Kidney capillary endothelial cell (primary cell): ENCODE measurements around the gene RLBP1.
A peak's percentile ranks its signal among the peaks of the same experiment; 100 is the strongest.

Experiments used
- DNase-seq: peaks from one replicate; pipeline ENCODE4 v3.0.0-alpha.2; 2018; ENCODE audit warnings: low spot score

RLBP1 gene

DNA sequence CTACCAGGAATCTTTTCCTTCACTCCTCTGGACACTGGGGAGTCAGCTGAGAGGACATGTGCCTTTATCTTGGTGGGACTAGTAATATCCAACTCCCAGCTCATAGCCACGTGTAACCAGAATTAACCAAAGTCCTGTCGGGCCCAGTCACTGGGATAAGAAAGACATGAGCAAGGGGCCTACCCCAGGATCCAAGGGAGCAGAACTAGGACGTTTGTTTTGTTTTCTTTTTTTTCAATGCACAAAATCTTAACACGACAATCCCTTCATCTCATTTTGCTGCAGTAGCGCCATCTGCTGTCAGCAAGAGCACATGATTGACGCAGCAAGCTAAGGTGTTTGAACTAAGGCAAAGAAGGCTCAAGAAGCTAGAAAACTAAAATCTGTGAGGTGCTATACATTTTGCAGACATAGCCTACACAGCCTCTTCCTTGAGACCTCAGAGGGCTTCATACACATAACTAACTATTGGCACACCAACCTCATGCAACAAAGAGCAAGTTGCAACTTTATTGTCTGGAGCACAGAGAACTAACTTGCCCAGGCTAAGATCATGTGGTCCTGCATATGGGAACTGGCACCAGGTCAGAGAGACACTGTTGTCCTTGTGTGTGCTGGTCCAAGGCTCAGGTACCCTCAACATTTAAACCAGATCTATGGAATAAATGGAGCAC lies 43.6 kb downstream of the RLBP1 start:
- DNase-seq: peak; percentile 63

DNA sequence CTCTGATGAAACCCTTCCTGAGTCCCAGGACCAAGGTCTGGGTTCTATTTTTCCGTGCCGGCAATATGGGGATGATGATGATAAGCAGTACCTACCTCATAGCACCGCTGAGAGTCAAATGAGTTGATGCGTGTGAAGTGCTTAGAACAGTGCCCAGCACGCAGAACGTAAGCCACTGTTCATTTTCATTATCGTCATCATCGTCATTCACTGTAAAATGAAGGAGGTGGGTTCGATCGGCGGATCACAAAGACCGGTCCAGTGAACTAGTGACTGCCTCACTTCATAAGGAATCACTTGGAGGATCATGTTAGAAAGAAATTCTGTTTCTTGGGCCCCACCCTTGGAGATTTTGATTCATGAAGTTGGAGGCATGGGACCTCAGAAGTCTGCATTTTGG lies 44.3 kb downstream of the RLBP1 start:
- DNase-seq: no peak

DNA sequence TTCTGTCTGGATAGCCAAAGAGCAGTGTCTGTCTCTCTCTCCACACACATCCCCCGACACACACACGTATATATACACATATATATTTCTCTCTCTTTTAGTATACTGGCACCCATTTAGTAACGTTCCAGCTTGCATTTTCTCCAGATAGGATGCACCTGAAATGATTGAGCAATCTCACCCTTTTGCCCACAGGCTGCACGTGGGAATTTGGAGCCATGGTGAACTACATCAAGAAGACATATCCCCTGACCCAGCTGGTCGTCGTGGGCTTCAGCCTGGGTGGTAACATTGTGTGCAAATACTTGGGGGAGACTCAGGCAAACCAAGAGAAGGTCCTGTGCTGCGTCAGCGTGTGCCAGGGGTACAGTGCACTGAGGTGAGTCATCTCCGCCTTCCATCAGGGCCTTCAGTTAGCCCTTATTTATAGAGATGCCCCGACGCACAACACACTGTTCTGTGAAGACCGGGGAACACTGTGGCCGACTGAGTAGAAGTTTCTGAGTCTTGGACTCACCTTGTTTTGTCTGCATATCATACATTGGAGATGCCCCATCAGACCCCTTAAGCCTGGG lies 45.7 kb downstream of the RLBP1 start:
- no peak for DNase-seq

DNA sequence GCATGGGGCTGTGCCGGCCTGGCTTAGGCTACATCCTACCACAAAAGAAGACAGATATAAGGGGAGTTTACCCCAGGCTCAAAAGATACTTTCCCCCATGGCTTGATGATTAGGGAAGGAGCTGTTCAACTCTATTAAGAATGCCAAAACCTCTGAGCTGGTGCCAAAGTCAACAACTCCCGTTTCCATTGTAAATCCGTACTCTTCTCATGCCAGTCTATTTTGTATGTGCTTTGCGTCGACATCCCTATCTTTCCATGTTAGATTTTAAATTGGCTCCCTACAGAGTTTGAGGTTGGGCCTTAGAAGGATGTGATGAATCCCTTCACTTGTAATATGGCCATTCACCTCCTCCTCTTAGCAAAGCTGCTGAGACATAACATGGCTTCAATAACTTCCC lies 46.9 kb downstream of the RLBP1 start:
- no peak for DNase-seq

DNA sequence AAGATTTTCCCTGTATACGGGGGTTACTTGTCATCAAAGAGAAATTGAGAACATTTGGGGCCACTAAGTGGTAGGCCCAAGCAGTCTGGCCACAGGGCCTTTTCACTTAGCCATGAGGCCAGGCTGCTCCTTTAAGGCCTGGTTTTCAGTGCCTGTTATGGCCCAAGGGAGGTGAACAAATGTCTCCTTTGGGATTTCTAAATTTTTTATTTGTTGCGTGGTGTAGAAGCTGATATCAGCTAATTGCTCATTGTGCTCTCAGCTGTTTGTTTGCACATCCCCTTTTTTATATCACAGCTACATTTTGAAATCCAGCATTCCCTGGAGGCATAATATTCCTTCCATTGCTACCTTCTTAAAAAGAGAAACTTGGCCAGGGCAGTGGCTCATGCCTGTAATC lies 48.5 kb downstream of the RLBP1 start:
- no peak for DNase-seq

DNA sequence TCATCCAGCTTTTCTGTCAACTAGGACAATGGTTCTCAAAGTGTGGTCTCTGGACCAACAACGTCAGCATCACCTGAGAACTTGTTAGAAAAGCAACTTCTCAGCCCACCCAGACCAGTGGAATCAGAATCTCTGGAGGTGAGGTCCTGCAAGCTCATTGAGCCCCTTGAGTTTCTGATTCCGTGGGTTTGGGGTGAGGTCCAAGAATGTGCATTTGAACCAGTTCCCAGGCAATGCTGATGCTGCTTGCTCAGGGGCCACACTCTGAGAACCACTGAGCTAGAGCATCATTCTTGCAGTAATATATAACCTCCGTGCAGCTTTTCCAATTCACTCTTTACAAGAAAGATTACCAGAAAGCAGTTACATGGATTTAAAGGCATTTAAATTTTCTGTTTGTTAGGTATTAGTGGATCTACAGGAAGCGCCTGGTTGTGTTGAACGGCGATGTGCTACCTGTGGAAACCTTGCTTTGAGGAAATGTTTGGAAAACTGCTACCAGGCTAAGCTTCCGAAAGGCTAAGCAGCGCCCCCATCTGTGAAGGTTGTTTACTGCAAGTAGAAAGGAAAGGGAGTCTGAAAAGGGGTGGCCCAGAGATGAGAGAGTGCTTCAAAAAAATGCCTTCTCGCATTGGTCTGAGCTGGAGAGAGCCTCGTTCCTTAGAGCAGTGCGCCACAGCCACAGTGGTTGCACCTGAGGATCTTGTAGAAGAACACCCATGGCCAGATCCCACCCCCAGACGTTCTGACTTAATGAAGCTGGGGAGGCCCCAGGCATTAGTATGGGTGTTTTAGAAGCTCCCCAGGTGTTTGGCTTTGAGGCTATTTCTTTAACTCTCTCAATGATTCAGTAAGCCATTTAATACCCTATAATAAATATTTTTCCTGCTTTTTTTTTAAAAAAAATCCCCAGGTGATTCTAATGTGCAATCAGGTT lies 50.0 kb downstream of the RLBP1 start:
- DNase-seq: peak; percentile 34

DNA sequence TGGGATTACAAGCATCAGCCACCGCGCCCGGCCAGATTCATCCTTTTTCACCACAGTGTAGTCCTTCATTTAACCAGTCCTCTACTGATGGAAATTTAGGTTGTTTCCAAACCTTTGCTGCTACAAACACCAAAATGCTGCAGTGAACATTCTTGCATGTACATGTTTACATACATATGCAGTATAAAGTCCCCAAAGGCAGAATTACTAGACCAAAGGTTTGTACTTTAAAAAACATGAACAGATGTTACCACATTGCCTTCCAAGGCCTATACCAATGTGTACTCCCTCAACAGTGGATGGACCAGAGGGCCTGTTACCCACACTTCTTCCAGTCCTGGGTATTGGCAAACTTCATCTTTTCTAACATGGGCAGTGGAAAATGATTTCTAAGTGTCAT lies 51.0 kb downstream of the RLBP1 start:
- no peak for DNase-seq

DNA sequence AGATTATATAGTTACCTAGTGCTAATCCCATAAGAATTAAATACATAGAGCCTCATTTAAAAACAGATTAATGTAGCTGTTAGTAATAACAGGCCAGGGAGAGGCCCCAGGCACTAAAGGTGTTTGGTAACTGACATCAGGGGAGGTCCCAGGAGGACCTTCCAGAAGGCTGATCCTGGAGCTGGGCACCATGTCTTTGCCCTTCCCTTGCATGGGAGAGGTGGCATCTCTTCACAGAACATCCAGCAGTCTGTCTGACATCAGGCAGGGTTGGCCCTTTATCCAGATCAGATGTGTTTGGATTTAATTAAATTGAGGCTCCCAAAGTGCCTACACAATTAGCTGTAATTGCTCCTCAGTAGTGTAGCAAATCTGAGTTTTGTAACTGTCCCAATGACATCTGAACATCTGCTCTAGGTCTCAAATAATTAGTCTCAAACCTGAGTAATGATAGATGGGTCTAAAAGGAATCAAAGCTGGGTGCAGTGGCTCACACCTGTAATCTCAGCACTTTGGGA lies 53.0 kb downstream of the RLBP1 start:
- DNase-seq: no peak

DNA sequence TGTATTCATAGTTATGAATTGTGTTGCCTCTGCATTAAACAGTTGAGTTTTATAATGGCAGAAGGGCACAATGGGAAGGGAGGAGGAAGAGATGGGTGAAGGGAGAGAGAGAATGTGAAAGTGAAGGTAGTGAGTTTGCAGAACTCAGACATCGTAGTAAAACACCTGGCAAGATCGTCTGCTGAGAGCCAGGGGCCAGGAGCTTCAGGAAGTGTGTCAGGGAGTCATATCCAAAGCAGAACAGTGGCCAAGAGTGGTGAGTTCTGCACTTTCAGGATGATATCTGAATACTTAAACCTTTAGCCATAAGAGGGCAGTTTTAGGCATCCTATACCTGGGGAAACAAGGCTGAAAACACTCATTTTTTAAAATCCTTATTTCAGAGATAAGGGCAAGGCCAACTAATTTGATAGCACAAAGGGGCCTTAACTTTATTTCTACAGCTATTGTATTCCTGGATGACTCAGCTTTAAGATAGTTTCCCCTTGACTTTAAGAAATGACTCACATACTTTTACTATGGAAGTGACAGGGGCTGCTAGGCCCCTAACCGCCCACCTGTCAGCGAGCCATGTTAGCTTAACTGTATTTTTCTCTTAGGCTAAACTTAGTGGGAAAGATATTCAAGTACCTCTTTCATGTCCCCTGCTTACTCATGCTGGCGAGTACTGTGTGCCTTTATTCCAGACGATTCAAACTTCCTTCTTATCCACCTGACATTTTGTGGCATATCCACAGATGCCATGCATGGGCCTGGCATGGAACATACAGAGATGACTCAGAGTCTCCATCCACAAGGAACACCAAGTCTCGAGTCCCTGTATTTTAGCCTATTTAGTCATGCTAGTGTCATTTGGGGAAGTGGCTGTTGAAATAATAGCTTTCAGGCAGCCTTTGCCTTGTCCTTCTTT lies 53.9 kb downstream of the RLBP1 start:
- DNase-seq: peak; percentile 90

DNA sequence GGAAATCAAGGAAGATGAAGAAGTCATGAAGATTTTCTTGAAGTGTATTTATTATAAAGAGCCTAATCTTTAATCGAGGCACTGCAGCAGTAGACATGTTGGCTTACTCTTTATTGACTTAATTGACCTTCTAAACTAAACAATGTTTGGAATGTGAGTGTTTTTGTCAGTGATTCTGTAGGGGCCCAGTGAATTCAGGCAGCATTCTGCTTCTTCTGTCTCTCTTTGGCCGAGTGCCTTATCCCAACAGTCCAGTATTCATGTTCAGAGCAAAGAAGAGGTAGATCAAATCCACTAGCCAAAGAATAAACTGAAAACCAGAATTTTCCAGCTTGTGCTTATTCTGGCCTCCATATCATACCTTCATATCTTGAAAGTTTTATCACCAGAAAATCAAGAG lies 55.7 kb downstream of the RLBP1 start:
- DNase-seq: no peak

DNA sequence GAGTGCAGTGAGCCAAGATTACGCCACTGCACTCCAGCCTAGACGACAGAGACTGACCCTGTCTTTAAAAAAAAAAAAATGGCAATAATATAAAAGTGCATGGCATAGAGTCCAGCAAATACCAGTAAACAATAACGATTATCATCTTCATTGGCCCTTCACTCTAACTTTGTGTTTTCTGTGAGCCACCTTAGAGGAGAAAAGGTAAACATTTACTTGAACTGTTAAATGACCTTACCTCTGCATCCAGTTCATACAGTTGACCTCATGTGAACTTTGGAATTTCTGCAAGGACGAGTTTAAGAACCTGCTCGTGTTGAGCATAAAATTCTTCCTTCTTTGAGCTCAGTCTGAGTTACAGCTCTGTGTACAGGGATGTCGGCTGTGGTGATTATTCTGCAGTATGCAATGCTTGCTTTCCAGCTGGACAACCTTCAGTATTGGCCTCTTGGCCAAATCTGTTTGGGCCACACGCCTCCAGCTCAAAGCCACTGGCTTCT lies 56.6 kb downstream of the RLBP1 start:
- DNase-seq: no peak

DNA sequence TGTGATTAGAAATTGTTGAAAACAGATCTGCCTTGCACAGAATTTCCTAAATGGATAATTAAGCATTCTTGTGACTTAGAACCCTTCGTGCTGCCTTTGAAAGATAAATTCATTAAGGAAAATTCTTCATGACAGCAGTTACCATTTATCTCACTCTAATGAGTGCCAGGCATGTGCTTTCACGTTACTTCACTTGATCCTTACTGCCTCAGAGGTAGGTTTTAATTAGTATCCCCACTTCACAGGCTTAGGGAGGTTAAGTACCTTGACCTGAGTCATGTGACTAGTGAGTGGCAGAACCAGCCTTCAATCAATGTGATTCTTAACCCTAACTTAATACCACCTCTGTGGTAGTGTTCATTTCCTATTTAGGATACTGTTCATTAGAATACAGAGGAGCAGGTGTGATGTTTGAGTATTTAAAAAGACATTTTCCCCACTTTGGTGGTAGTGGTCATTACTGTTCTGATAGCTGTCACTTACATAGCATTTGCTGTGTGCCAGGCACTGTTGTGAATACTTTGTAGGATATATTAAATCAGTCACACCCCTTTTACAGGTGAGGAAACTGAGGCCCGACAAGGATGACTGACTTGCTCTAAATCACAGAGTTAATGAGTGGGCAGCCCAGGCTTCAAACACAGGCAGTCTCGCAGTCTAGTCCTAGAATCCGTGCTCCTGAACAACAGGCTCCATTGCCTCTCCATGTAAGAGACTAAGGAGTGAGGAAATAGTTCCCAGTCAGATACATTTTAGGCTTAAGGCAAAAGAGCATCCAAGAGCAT lies 57.9 kb downstream of the RLBP1 start:
- no peak for DNase-seq

DNA sequence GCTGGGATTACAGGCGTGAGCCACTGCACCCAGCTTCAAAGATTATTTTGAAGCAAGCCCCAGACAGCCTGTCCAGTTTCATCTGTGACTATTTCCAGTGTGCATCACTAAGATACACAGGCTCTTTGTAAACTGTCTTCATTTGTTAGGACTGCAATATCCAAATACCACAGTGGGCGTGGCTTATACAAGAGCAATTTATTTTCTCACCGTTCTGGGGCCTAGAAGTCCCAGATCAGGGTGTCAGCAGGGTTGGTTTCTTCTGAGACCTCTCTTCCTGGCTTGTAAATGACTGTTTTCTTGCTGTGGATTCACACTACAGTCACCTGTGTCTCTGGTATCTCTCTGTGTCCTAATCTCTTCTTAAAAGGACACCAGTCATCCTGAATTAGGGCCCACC lies 59.7 kb downstream of the RLBP1 start:
- DNase-seq: no peak
